Kasumi-1 (cell line): ENCODE data around the gene CEP112.
A peak's percentile ranks its signal among the peaks of the same experiment; 100 is the strongest.
"Not testable (repeated sequence)": the region's sequence is repeated elsewhere in the genome, so short reads cannot be mapped to it uniquely, and the experiment has no call there.

Source experiments
- DNase-seq, 2 experiments: peaks; one replicate each; lab custom pipeline; 2025; lab: John Stamatoyannopoulos, UW

CEP112 gene

GRCh38 chr17:65823713-65824112 lies 368.2 kb downstream of the CEP112 start:
- DNase-seq: no peak

GRCh38 chr17:65820811-65821210 lies 371.1 kb downstream of the CEP112 start:
- DNase-seq: no peak

- no peak for DNase-seq
Measured at GRCh38 chr17:65820306-65820705, 371.6 kb downstream of the CEP112 start.

GRCh38 chr17:65819810-65820209 lies 372.1 kb downstream of the CEP112 start:
- DNase-seq: no peak

- no peak for DNase-seq
Measured at GRCh38 chr17:65817951-65818350, 374.0 kb downstream of the CEP112 start.

- no peak for DNase-seq
Measured at GRCh38 chr17:65814418-65814817, 377.5 kb downstream of the CEP112 start.

- no peak for DNase-seq
Measured at GRCh38 chr17:65813306-65813705, 378.6 kb downstream of the CEP112 start.

- no peak for DNase-seq
Measured at GRCh38 chr17:65811043-65811442, 380.9 kb downstream of the CEP112 start.

GRCh38 chr17:65809366-65809765 lies 382.6 kb downstream of the CEP112 start:
- no peak for DNase-seq

GRCh38 chr17:65808566-65808965 lies 383.4 kb downstream of the CEP112 start:
- DNase-seq: not testable (repeated sequence)

GRCh38 chr17:65807361-65807760 lies 384.6 kb downstream of the CEP112 start:
- no peak for DNase-seq

GRCh38 chr17:65801513-65801912 lies 390.4 kb downstream of the CEP112 start:
- no peak for DNase-seq

GRCh38 chr17:65800655-65801054 lies 391.3 kb downstream of the CEP112 start:
- no peak for DNase-seq

GRCh38 chr17:65799869-65800268 lies 392.1 kb downstream of the CEP112 start:
- DNase-seq: no peak

- no peak for DNase-seq
Measured at GRCh38 chr17:65799454-65799853, 392.5 kb downstream of the CEP112 start.

GRCh38 chr17:65797809-65798208 lies 394.1 kb downstream of the CEP112 start:
- DNase-seq: peak; percentile 18 to 38

- no peak for DNase-seq
Measured at GRCh38 chr17:65797101-65797500, 394.8 kb downstream of the CEP112 start.

GRCh38 chr17:65794572-65794971 lies 397.4 kb downstream of the CEP112 start:
- DNase-seq: peak; percentile 48 to 65

- DNase-seq: no peak
Measured at GRCh38 chr17:65790241-65790640, 401.7 kb downstream of the CEP112 start.

- no peak for DNase-seq
Measured at GRCh38 chr17:65787503-65787902, 404.4 kb downstream of the CEP112 start.

- no peak for DNase-seq
Measured at GRCh38 chr17:65786479-65786878, 405.5 kb downstream of the CEP112 start.

GRCh38 chr17:65785109-65785508 lies 406.8 kb downstream of the CEP112 start:
- peak in 1 of 2 experiments; percentile 21 for DNase-seq

- DNase-seq: no peak
Measured at GRCh38 chr17:65783845-65784334, 408.0 kb downstream of the CEP112 start.

- not testable (repeated sequence) for DNase-seq
Measured at GRCh38 chr17:65782104-65782706, 409.7 kb downstream of the CEP112 start.
